ENCODE results near the gene ADRB1. TPM values are rescaled to one million over a fixed set of nuclear protein-coding genes. Genes with fewer than 3 reads are reported as not detected.

ADRB1 gene
- total RNA-seq, 4 donors from 2014 or later, result 0.18 to 1.1 (median 0.27) TPM; not detected in 1

DNA sequence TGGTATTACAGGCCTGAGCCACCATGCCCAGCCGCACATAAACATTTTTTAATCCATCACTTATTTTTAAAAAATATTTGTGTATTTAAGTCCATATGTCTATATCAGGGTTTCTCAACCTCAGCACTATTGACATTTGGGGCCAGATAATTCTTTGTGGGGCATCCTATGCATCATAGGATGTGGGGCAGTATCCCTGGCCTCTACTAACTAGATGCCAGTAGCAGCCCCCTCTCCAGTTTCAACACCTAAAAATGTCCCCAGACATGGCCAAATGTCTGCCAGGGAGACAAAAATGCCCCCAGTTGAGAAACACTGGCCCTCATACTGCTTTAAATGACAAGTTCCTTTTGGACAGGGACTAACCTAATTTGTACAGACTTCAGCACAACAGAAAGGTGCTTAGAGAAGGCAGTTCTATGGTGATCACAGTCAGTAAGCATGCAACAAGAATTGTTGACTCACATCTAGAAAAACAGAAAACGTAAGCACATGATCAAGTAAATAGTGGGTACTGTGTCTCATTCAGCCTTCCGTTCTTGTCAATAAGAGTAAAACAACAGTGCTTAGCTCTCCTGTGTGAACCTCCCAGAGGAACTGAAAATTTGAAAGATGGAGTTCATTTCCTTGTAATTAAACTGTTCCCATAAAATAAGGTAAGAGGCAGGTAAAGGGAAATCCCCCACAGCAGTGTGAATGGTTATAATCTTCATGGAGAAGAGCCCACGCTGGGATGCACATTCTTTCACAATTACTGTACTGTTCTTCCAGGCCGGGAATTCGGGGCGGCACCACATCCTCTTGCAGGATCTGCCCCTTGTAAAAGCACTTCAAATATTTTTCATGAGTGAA is 17.3 kb upstream of the ADRB1 start:
- Histone ChIP-seq H3K27me3 (peaks cover 0 to 80% (median 0%) of the 10 kb centered on the region in 4 donors), H3K9me3 (no peaks in the 10 kb centered on the region), H3K4me3 (no peak overlapping the region), H3K36me3 (no peaks in the 10 kb centered on the region), H3K4me1 (peaks cover 0 to 24% (median 15%) of the 10 kb centered on the region in 3 donors), H3K27ac (peak overlapping the region in 2 of 4 donors; percentile 4)
- intact Hi-C loops (cut with DNase I), result no loop called here
- 41 to 45% methylated on average over 7 of the region's 7 CpGs for WGBS, 2 donors
- TF ChIP-seq CTCF (IDR thresholded peaks at IDR 0.05), result no peak
- TF ChIP-seq POLR2A (IDR thresholded peaks at IDR 0.05), result no peak
- no peak for DNase-seq

DNA sequence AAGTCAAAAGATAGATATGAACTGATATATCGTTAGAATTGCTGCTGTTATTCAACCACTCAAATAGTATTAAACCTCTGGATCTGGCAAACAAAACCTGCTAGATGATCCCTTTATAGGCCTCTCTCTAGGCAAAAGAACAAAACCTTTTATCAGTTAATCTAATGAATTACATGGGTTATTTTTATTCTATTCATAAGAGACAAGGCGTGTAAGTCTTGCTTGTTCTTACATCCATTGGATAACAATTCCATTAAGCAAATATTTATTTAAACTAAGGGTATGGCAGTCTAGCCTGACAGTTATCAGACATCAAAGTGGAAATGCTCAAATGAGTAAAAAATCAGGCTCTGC is 16.6 kb upstream of the ADRB1 start:
- intact Hi-C loops (cut with DNase I), result no loop called here
- Histone ChIP-seq H3K27me3 (peaks cover 0 to 78% (median 0%) of the 10 kb centered on the region in 4 donors), H3K4me3 (no peak overlapping the region), H3K4me1 (peaks cover 0 to 24% (median 15%) of the 10 kb centered on the region in 3 donors), H3K27ac (peak overlapping the region in 1 of 4 donors; percentile 4), H3K9me3 (no peaks in the 10 kb centered on the region), H3K36me3 (no peaks in the 10 kb centered on the region)
- WGBS, 2 donors, result 24 to 35% methylated on average over 2 of the region's 2 CpGs
- DNase-seq, result no peak
- no peak for TF ChIP-seq POLR2A (IDR thresholded peaks at IDR 0.05)
- no peak for TF ChIP-seq CTCF (IDR thresholded peaks at IDR 0.05)

DNA sequence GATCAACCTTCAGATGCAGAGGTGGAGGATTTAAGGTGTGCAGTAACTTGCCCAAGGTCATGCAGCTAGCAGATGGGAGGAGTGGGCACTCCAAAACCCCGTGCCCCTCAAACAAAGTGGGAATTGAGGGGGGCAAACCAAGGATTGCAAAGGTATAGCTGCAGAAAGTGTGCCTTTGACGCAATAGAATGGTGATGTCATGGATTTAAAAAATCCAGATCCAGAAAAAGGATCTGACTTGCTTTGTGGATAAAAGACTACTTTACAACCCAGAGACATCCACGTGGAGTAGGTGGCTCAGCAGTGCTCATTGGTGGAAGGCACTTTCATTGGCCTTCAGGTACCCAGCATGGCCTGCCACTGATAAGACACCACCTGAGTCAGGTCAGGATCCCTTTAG is 15.7 kb upstream of the ADRB1 start:
- H3K27ac ChIP-seq, result no peak overlapping the region
- WGBS, 2 donors, result 67 to 79% methylated on average over 3 of the region's 3 CpGs

GRCh38 chr10:114028425-114028824 is 15.2 kb upstream of the ADRB1 start:
- Histone ChIP-seq H3K36me3 (no peaks in the 10 kb centered on the region), H3K27me3 (peaks cover 0 to 79% (median 0%) of the 10 kb centered on the region in 4 donors), H3K27ac (no peak overlapping the region), H3K4me1 (peaks cover 0 to 24% (median 15%) of the 10 kb centered on the region in 3 donors), H3K4me3 (no peak overlapping the region), H3K9me3 (no peaks in the 10 kb centered on the region)
- TF ChIP-seq POLR2A (IDR thresholded peaks at IDR 0.05), result no peak
- TF ChIP-seq CTCF (IDR thresholded peaks at IDR 0.05), result no peak
- intact Hi-C loops (cut with DNase I), result no loop called here
- no peak for DNase-seq
- WGBS, 2 donors, result 96 to 97% methylated on average over 4 of the region's 4 CpGs

More for the DNA sequence above, 15.7 kb upstream of the ADRB1 start:
- peaks cover 0 to 78% (median 0%) of the 10 kb centered on the region in 4 donors for H3K27me3 ChIP-seq
- no peaks in the 10 kb centered on the region for H3K36me3 ChIP-seq
- no peak for TF ChIP-seq CTCF (IDR thresholded peaks at IDR 0.05)
- no peak for TF ChIP-seq POLR2A (IDR thresholded peaks at IDR 0.05)
- no peak for DNase-seq
- H3K4me1 ChIP-seq, result peaks cover 0 to 24% (median 15%) of the 10 kb centered on the region in 3 donors
- no peaks in the 10 kb centered on the region for H3K9me3 ChIP-seq
- no peak overlapping the region for H3K4me3 ChIP-seq
- intact Hi-C loops (cut with DNase I), result no loop called here

- WGBS, 2 donors, result 79 to 86% methylated on average over 4 of the region's 4 CpGs
- no peak overlapping the region for H3K4me3 ChIP-seq
- intact Hi-C loops (cut with DNase I), result no loop called here
- peaks cover 0 to 24% (median 15%) of the 10 kb centered on the region in 3 donors for H3K4me1 ChIP-seq
- H3K9me3 ChIP-seq, result no peaks in the 10 kb centered on the region
- TF ChIP-seq POLR2A (IDR thresholded peaks at IDR 0.05), result no peak
- TF ChIP-seq CTCF (IDR thresholded peaks at IDR 0.05), result no peak
- no peak overlapping the region for H3K27ac ChIP-seq
- no peak for DNase-seq
- no peaks in the 10 kb centered on the region for H3K36me3 ChIP-seq
- H3K27me3 ChIP-seq, result peaks cover 0 to 74% (median 0%) of the 10 kb centered on the region in 4 donors
Measured at GRCh38 chr10:114029655-114030054, 14.0 kb upstream of the ADRB1 start.
